Adrenal gland (tissue), 12 donors: ENCODE results near the gene SLC44A2. TPM values are rescaled to one million over a fixed set of nuclear protein-coding genes. Genes with fewer than 3 reads are reported as not detected.

Experiments used
- DNase-seq, 7 donors: peaks; one replicate each; pipeline ENCODE4 v3.0.0-alpha.2; 2019 to 2020
- H3K27ac ChIP-seq, 5 donors: fragments of 200-600 bp; sonication (generic) in 4 of 5; 1 replicate in 3 of 5; 2 replicates in 2 of 5; pipeline versions ENCODE4 v1.5.1 to v1.8.0; 2016 to 2020; ENCODE audit warnings: mild to moderate bottlenecking in 1 of 5
- H3K27me3 ChIP-seq: fragments of 200-600 bp; 2 replicates; pipeline ENCODE4 v1.8.0; 2021
- H3K36me3 ChIP-seq, 2 donors: fragments of 200-600 bp; replicated peaks in 1 of 2; 1 replicate in 1 of 2; 2 replicates in 1 of 2; pipeline versions ENCODE4 v1.5.1 to v1.8.0; 2018 to 2022
- H3K4me1 ChIP-seq, 2 donors: fragments of 200-600 bp; replicated peaks in 1 of 2; 1 replicate in 1 of 2; 2 replicates in 1 of 2; pipeline versions ENCODE4 v1.5.1 to v1.8.0; 2018 to 2021
- H3K4me3 ChIP-seq, 4 donors: fragments of 200-600 bp; sonication (generic) in 3 of 4; one replicate each; pipeline ENCODE4 v1.5.1; 2016 to 2018
- H3K9me3 ChIP-seq, 3 donors: fragments of 200-600 bp; sonication (generic) in 1 of 3; replicated peaks in 1 of 3; 1 replicate in 2 of 3; 2 replicates in 1 of 3; pipeline versions ENCODE4 v1.5.1 to v1.8.0; 2016 to 2021
- CTCF ChIP-seq, 6 experiments: fragments of 450-650 bp in 4 of 6; fragments of 200-600 bp in 2 of 6; sonication (generic) in 1 of 6; IDR thresholded peaks; 1 replicate in 5 of 6; 2 replicates in 1 of 6; pipeline versions ENCODE4 v1.5.1 to v1.8.0; 2016 to 2021; ENCODE audit warnings: antibody characterized with exemption in 6 of 6, mild to moderate bottlenecking in 2 of 6, moderate library complexity in 1 of 6
- POLR2A ChIP-seq, 2 donors: fragments of 450-650 bp; IDR thresholded peaks; one replicate each; pipeline ENCODE4 v1.6.1; 2017; ENCODE audit warnings: antibody characterized with exemption in 2 of 2, mild to moderate bottlenecking in 2 of 2, moderate library complexity in 1 of 2
- WGBS, 4 donors: extraction: QIAGEN DNeasy Blood & Tissue Kit in 2 of 4; methylation state at CpG; one replicate each; pipeline versions ENCODE4 v1.1.5 to v1.1.7; 2013 to 2017; 5-methylcytosine and 5-hydroxymethylcytosine counted together
- intact Hi-C, 2 donors: fragments of 100-400 bp; cut with DNase I; formaldehyde crosslinking; loops; one replicate each; pipeline versions ENCODE4 v1.14.1 to v1.15.0; 2022 to 2023
- polyA plus RNA-seq, 3 donors: library from polyadenylated mRNA; stranded (reverse); fragments of 200-250 nt in 2 of 3; fragments of 350-450 nt in 1 of 3; fragmentation: Illumina TruSeq in 1 of 3; extraction: RNeasy Lipid Tissue Mini Kit (QIAGEN cat#74804) in 1 of 3; gene quantifications; one replicate each; pipeline ENCODE4 v1.2.3, GENCODE V29; 2013 to 2014
- total RNA-seq, 9 donors: library from RNA; depleted of rRNA in 4 of 9; stranded (reverse); fragments of >200 nt in 4 of 9; fragments of 120-200 nt in 1 of 9; fragmentation: NEBNext Ultra II Directional in 1 of 9; extraction: Animal tissue kit (Norgen Biotek cat#: 25700) in 1 of 9; gene quantifications; one replicate each; pipeline versions ENCODE4 v1.1.0 to v1.2.4, GENCODE V29; 2013 to 2023
- donor health status: healthy with polysubstance abuse.
- donor health status: Bipolar disorder and iron deficiency.
- donor health status: DM: yes; HTN: yes; CAD: no.
- donor health status: DM: no; HTN: no; CAD: no.
- donor health status: DM: no; HTN: no; CAD: no.
- donor health status: DM: yes; HTN: yes; CAD: no.

Gene SLC44A2
- total and polyA plus RNA-seq, 12 donors = 20.4 to 188 (median 87.4) TPM

- Histone ChIP-seq H3K27me3 (peaks cover 3% of the 10 kb centered on the region), H3K36me3 (no peaks in the 10 kb centered on the region), H3K4me3 (no peak overlapping the region), H3K27ac (no peak overlapping the region), H3K4me1 (peaks cover 0 to 4% of the 10 kb centered on the region in 2 donors), H3K9me3 (no peaks in the 10 kb centered on the region)
- intact Hi-C loops = loop anchor here (5.0 to 10.0 kb wide), 3 partner anchors 60 to 123 kb away; partner anchors contain the start of gene QTRT1 (in 1 of the 2)
- WGBS, 4 donors = 85 to 93% (median 88%) methylated on average over 10 to 13 of the region's 13 CpGs
- TF ChIP-seq POLR2A (IDR thresholded peaks at IDR 0.05) (no peak), CTCF (IDR thresholded peaks at IDR 0.05) (no peak)
- DNase-seq = no peak
Measured at GRCh38 chr19:10582091-10582490, 43.3 kb upstream of the SLC44A2 start.

- WGBS, 4 donors = 63 to 78% (median 71%) methylated on average over 9 of the region's 9 CpGs
Measured at GRCh38 chr19:10583036-10583776, 42.1 kb upstream of the SLC44A2 start.

GRCh38 chr19:10586396-10586795, 39.0 kb upstream of the SLC44A2 start:
- Histone ChIP-seq H3K4me1 (no peaks in the 10 kb centered on the region), H3K27ac (no peak overlapping the region), H3K36me3 (no peaks in the 10 kb centered on the region), H3K9me3 (no peaks in the 10 kb centered on the region), H3K4me3 (no peak overlapping the region), H3K27me3 (peaks cover 17% of the 10 kb centered on the region)
- no peak for DNase-seq
- intact Hi-C loops = loop anchor here in 1 of 2 donors (10.0 kb wide), 1 partner anchor 118 kb away; the partner anchor contains the start of gene QTRT1
- TF ChIP-seq CTCF (IDR thresholded peaks at IDR 0.05) (no peak), POLR2A (IDR thresholded peaks at IDR 0.05) (no peak)
- WGBS, 4 donors = 80 to 92% (median 89%) methylated on average over 6 of the region's 6 CpGs

More at GRCh38 chr19:10583036-10583776, 42.1 kb upstream of the SLC44A2 start:
- H3K36me3 ChIP-seq = no peaks in the 10 kb centered on the region
- no peaks in the 10 kb centered on the region for H3K9me3 ChIP-seq
- no peak overlapping the region for H3K27ac ChIP-seq
- H3K4me1 ChIP-seq = peaks cover 0 to 4% of the 10 kb centered on the region in 2 donors
- intact Hi-C loops = loop anchor here (5.0 to 10.0 kb wide), 3 partner anchors 59 to 122 kb away; partner anchors contain the start of gene QTRT1 (in 1 of the 2)
- no peak overlapping the region for H3K4me3 ChIP-seq
- TF ChIP-seq POLR2A (IDR thresholded peaks at IDR 0.05) (no peak), CTCF (IDR thresholded peaks at IDR 0.05) (no peak)
- H3K27me3 ChIP-seq = peaks cover 13% of the 10 kb centered on the region
- peak in 6 of 7 donors; percentile 59 to 80 (median 70) for DNase-seq

- WGBS, 4 donors = 21 to 37% (median 21%) methylated on average over 12 to 35 of the region's 35 CpGs
- TF ChIP-seq POLR2A (IDR thresholded peaks at IDR 0.05) (no peak), CTCF (IDR thresholded peaks at IDR 0.05) (no peak)
Measured at GRCh38 chr19:10587022-10587838, 38.1 kb upstream of the SLC44A2 start, which contains the start of gene AP1M2. Gene AP1M2 (minus strand): TSS chr19:10587312. CDS start chr19:10587231, 81 bp downstream.

More at GRCh38 chr19:10587022-10587838, 38.1 kb upstream of the SLC44A2 start, which contains the start of gene AP1M2:
- Histone ChIP-seq H3K4me1 (no peaks in the 10 kb centered on the region), H3K27ac (no peak within 1 kb of the TSS), H3K4me3 (no peak within 1 kb of the TSS), H3K27me3 (peaks cover 17% of the 10 kb centered on the region), H3K9me3 (no peaks in the 10 kb centered on the region), H3K36me3 (no peaks in the 10 kb centered on the region)
- intact Hi-C loops = loop anchor here in 1 of 2 donors (10.0 kb wide), 1 partner anchor 118 kb away; the partner anchor contains the start of gene QTRT1
- DNase-seq = no peak
